Astrocyte of the spinal cord (primary cell): Measurements from ENCODE around the gene TMEM120B.

Experiments used
- DNase-seq: peaks from one replicate; pipeline ENCODE4 v3.0.0; 2011; ENCODE audit warnings: low read depth, low spot score
- H3K4me3 ChIP-seq: 2 replicates; pipeline ENCODE4 v1.5.1; 2011; ENCODE audit warnings: low read depth, mild to moderate bottlenecking, low read length, moderate library complexity
- in situ Hi-C: cut with HindIII; loops from 2 replicates; pipeline ENCODE4 v1.10.0; 2017; ENCODE audit warnings: low sequenced_read_pairs
- TF ChIP-seq, protein P1 (sequence below): IDR thresholded peaks from 2 replicates; pipeline ENCODE4 v1.5.1; 2012; ENCODE audit warnings: low read depth, mild to moderate bottlenecking, low read length, inconsistent platforms

Gene TMEM120B

DNA sequence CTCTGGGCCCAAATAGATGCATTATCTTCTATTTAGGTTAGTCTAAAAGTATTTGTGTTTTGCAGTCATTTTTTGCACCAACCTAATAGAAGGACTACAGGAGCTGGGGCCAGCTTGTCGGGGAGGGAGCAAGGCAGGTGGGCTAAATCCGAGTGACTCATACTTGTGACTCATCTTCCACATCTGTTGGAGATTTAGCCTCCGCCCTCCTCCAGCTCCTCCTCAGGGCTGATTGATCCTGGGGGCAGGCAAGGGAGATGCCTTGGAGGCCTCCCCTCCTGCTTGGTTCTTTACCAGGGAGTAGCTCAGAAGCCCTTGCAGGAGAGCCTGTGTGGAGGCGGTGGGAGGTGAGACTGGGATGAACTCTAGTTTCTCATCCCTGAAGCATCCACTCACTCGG lies 53.0 kb downstream of the TMEM120B start:
- H3K4me3 ChIP-seq: no peak overlapping the region
- in situ Hi-C loops: no loop called here
- DNase-seq: peak; percentile 92
- TF ChIP-seq, protein P1, sequence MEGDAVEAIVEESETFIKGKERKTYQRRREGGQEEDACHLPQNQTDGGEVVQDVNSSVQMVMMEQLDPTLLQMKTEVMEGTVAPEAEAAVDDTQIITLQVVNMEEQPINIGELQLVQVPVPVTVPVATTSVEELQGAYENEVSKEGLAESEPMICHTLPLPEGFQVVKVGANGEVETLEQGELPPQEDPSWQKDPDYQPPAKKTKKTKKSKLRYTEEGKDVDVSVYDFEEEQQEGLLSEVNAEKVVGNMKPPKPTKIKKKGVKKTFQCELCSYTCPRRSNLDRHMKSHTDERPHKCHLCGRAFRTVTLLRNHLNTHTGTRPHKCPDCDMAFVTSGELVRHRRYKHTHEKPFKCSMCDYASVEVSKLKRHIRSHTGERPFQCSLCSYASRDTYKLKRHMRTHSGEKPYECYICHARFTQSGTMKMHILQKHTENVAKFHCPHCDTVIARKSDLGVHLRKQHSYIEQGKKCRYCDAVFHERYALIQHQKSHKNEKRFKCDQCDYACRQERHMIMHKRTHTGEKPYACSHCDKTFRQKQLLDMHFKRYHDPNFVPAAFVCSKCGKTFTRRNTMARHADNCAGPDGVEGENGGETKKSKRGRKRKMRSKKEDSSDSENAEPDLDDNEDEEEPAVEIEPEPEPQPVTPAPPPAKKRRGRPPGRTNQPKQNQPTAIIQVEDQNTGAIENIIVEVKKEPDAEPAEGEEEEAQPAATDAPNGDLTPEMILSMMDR: no peak

DNA sequence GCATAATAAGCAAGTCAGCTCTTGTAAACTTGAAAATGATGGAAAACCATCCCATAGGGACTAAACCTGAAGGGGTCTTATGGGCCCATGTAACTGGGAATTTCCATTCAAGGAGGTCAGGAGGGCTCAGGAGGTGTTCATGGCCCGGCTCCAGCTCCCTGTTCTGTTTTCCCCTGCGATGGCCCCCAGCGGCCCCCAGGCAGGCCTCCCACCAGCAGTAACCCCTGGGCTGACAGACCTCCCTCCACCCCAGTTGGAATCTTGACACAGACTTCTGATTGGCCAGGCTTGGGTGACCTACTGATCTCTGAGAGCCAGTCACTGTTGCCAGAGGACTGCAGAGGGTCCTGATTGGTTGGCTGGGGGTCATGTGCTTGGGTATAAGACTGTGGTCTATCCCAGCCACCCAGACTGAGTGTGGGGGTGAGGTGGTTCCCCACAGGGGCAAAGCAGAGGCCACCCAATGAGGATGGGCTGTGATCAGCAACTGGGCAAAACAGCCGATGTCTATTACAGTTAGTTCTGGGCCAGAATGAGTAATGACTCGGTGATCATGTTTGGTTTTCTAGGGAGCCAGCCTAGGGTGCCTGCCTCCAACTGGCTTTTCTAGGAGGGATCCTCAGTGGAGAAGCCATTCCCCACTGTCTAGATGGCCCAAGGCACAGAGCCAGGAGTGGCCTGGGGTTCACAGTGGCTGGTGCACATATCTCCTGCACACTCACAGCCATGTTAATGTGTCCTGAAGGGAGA lies 53.9 kb downstream of the TMEM120B start:
- DNase-seq: no peak
- TF ChIP-seq, protein P1: no peak
- H3K4me3 ChIP-seq: no peak overlapping the region
- in situ Hi-C loops: no loop called here

DNA sequence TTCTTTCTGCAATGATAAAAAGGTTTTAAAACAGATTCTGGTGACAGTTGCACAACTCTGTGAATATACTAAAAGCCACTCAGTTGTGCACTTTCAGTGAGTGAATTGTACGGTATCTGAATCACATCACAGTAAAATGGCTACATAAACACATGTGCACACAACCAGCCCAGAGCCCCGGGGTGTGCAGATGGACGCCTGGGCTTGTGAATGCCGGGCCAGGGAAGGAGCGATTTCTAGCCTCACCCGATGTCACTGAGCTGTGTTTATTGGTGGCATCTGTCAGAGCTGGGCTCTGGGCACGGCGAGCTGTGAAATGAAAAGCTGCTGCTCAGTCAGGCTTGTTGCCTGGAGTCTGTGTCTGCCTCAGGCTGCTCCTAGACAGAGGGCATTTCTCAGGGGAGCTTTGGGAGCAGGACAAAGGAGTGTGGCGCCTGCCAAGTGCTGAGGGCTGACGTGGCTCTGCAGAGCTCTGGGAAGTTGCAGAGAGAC lies 55.0 kb downstream of the TMEM120B start:
- H3K4me3 ChIP-seq: no peak overlapping the region
- TF ChIP-seq, protein P1: no peak
- peak; percentile 81 for DNase-seq
- in situ Hi-C loops: no loop called here

DNA sequence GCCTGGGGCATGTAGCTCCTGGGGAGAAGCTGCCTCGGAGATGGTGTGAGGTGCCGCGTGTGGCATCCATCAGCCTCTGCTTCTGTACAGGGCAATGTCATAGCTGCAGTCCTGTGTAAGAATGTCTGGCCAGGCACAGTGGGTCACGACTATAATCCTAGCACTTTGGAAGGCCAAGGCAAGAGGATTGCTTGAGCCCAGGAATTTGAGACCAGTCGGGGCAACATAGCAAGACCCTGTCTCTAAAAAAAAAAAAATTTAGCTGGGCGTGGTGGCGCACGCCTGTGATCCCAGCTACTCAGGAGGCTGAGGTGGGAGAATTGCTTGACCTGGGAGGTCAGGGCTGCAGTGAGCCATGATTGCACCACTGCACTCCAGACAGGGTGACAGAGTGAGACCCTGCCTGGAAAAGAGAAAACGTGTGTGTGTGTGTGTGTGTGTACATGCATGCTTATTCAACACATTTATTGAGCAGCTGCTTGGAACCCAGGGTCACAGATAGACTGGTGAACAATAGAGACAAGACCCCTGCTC lies 56.8 kb downstream of the TMEM120B start:
- DNase-seq: no peak
- in situ Hi-C loops: no loop called here
- H3K4me3 ChIP-seq: no peak overlapping the region
- TF ChIP-seq, protein P1: no peak

DNA sequence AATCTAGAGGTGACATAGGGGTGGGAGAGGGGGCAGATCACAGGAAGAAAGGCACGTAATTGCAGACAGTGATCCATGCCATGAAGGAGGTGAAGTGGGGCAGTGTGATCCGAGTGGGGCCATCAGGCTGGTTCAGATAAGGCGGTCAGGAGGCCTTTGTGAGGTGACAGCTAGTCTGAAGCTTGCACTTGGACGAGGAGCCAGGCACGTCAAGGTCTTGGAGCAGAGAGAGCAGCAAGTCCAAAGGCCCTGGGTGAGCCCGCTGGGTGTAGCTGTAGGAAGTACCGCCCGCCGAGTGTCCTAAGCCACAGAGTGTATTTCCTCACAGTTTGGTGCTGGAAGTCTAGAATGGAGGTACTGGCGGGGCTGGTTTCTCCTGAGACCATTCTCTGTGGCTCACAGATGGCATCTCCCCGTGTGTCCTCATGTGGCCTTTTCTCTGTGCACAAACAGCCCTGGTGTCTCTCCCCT lies 57.3 kb downstream of the TMEM120B start:
- in situ Hi-C loops: no loop called here
- DNase-seq: no peak
- TF ChIP-seq, protein P1: no peak
- no peak overlapping the region for H3K4me3 ChIP-seq

DNA sequence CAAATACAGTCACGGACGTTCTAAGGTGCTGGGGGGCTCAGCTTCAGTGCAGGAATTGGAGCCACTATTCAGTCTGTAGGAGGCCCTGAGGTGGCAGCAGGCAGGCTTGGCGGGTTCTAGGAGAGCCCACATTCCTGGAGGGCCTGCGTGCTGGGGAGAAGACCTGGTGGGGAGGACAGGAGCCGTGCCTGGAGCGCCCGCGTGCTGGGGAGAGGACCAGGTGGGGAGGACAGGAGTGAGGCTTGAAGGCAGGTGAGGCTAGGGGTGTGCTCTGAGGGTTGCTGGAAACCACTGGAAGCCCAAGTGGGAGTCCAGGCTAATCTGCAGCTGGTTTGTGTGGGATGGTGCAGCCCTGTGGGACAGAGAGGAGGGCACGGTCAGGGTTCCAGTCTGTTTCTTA lies 57.8 kb downstream of the TMEM120B start:
- H3K4me3 ChIP-seq: no peak overlapping the region
- in situ Hi-C loops: no loop called here
- no peak for DNase-seq
- TF ChIP-seq, protein P1: no peak
